Measurements from ENCODE around the gene PYGB.

The PYGB gene

GRCh38 chr20:25271486-25272222 is 23.8 kb downstream of the PYGB start:
- no peak for DNase-seq

- no peak for DNase-seq
Observed at GRCh38 chr20:25272223-25273000, 24.5 kb downstream of the PYGB start.

GRCh38 chr20:25273046-25273445 is 25.2 kb downstream of the PYGB start:
- DNase-seq = no peak

- no peak for DNase-seq
Observed at GRCh38 chr20:25273541-25274358, 25.9 kb downstream of the PYGB start.

- DNase-seq = no peak
Observed at GRCh38 chr20:25274481-25274880, 26.6 kb downstream of the PYGB start.

GRCh38 chr20:25274891-25275812 is 27.3 kb downstream of the PYGB start:
- no peak for DNase-seq

GRCh38 chr20:25275813-25276532 is 28.1 kb downstream of the PYGB start:
- DNase-seq = no peak

- DNase-seq = no peak
Observed at GRCh38 chr20:25276533-25277050, 28.7 kb downstream of the PYGB start.

- DNase-seq = no peak
Observed at GRCh38 chr20:25277051-25277801, 29.3 kb downstream of the PYGB start.

- no peak for DNase-seq
Observed at GRCh38 chr20:25277941-25278521, 30.1 kb downstream of the PYGB start.

GRCh38 chr20:25278636-25279361 is 30.9 kb downstream of the PYGB start:
- DNase-seq = no peak

GRCh38 chr20:25279403-25279802 is 31.5 kb downstream of the PYGB start:
- no peak for DNase-seq

GRCh38 chr20:25280051-25280573 is 32.2 kb downstream of the PYGB start:
- DNase-seq = peak; percentile 73

GRCh38 chr20:25280574-25281535 is 33.0 kb downstream of the PYGB start:
- DNase-seq = no peak

GRCh38 chr20:25281541-25281991 is 33.7 kb downstream of the PYGB start:
- DNase-seq = no peak

- DNase-seq = no peak
Observed at GRCh38 chr20:25282034-25282781, 34.3 kb downstream of the PYGB start.

- DNase-seq = no peak
Observed at GRCh38 chr20:25282796-25283195, 34.9 kb downstream of the PYGB start.
